ENCODE data around the gene EIF2D.
A peak's percentile ranks its signal among the peaks of the same experiment; 100 is the strongest.
"Not testable (repeated sequence)": the region's sequence is repeated elsewhere in the genome, so short reads cannot be mapped to it uniquely, and the experiment has no call there.

Gene EIF2D

GRCh38 chr1:206612129-206612876, at the start of gene EIF2D:
Gene EIF2D, minus strand, starts transcription at chr1:206612465. Its CDS starts 123 bp downstream, at chr1:206612342.
- peak; percentile 63 to 97 (median 92) for DNase-seq

GRCh38 chr1:206661161-206661820, 49.0 kb upstream of the EIF2D start:
- no peak for DNase-seq

GRCh38 chr1:206660136-206660535, 47.9 kb upstream of the EIF2D start:
- DNase-seq, result no peak

- peak in 1 of 58 donors; percentile 15 for DNase-seq
These were observed 46.7 kb upstream of the EIF2D start for GRCh38 chr1:206658981-206659273.

- DNase-seq, result peak in 3 of 58 donors; percentile 7 to 22 (median 10)
These were observed 46.2 kb upstream of the EIF2D start for GRCh38 chr1:206658264-206658980.

- DNase-seq, result no peak
These were observed 45.5 kb upstream of the EIF2D start for GRCh38 chr1:206657751-206658150.

- DNase-seq, result no peak
These were observed 44.7 kb upstream of the EIF2D start for GRCh38 chr1:206656936-206657335.

- DNase-seq, result no peak
These were observed 43.2 kb upstream of the EIF2D start for GRCh38 chr1:206655471-206655882.

GRCh38 chr1:206654828-206655227, 42.6 kb upstream of the EIF2D start:
- no peak for DNase-seq

GRCh38 chr1:206653715-206654459, 41.6 kb upstream of the EIF2D start:
- no peak for DNase-seq

- DNase-seq, result no peak
These were observed 40.0 kb upstream of the EIF2D start for GRCh38 chr1:206651958-206652890.

- DNase-seq, result no peak
These were observed 38.7 kb upstream of the EIF2D start for GRCh38 chr1:206651014-206651413.

- DNase-seq, result no peak
These were observed 37.1 kb upstream of the EIF2D start for GRCh38 chr1:206649261-206649921.

GRCh38 chr1:206647224-206647623, 35.0 kb upstream of the EIF2D start:
- no peak for DNase-seq

- DNase-seq, result no peak
These were observed 34.2 kb upstream of the EIF2D start for GRCh38 chr1:206646504-206646903.

- DNase-seq, result no peak
These were observed 30.9 kb upstream of the EIF2D start for GRCh38 chr1:206643118-206643698.

- DNase-seq, result not testable (repeated sequence)
These were observed 29.8 kb upstream of the EIF2D start for GRCh38 chr1:206642074-206642473.

GRCh38 chr1:206637605-206638004, 25.3 kb upstream of the EIF2D start:
- no peak for DNase-seq

- no peak for DNase-seq
These were observed 24.4 kb upstream of the EIF2D start for GRCh38 chr1:206636671-206637070.

GRCh38 chr1:206635978-206636345, 23.7 kb upstream of the EIF2D start:
- no peak for DNase-seq

Data from anterior cingulate cortex (tissue), 58 donors.